GM03348 (cell line): ENCODE data around the gene CDH4.

Experiments used
- DNase-seq: peaks from one replicate; pipeline ENCODE4 v3.0.0; 2012; ENCODE audit warnings: low spot score

The CDH4 gene

GRCh38 chr20:61753987-61754956 lies 502.2 kb downstream of the CDH4 start:
- no peak for DNase-seq

DNA sequence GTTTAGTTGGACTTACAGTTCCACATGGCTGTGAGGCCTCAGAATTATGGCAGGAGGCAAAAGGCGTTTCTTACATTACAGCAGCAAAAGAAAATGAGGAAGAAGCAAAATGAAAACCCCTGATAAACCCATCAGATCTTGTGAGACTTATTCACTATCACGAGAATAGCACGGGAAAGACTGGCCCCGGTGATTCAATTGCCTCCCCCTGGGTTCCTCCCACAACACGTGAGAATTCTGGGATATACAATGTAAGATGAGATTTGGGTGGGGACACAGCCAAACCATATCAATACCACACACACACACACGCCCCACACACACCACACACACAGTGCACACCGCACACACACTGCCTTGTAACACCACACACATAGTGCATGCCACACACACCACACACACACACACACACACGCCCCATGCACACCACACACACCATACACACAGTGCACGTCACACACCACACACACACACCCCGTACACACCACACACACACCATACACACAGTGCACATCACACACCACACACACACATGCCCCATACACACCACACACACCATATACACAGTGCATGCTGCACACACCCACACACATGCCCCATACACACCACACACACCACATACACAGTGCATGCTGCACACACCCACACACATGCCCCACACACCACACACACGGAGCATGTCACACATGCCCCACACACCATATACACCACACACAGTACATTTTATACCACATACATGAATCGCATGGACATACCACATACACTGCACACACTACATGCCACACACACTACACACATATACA lies 503.1 kb downstream of the CDH4 start:
- DNase-seq: no peak

DNA sequence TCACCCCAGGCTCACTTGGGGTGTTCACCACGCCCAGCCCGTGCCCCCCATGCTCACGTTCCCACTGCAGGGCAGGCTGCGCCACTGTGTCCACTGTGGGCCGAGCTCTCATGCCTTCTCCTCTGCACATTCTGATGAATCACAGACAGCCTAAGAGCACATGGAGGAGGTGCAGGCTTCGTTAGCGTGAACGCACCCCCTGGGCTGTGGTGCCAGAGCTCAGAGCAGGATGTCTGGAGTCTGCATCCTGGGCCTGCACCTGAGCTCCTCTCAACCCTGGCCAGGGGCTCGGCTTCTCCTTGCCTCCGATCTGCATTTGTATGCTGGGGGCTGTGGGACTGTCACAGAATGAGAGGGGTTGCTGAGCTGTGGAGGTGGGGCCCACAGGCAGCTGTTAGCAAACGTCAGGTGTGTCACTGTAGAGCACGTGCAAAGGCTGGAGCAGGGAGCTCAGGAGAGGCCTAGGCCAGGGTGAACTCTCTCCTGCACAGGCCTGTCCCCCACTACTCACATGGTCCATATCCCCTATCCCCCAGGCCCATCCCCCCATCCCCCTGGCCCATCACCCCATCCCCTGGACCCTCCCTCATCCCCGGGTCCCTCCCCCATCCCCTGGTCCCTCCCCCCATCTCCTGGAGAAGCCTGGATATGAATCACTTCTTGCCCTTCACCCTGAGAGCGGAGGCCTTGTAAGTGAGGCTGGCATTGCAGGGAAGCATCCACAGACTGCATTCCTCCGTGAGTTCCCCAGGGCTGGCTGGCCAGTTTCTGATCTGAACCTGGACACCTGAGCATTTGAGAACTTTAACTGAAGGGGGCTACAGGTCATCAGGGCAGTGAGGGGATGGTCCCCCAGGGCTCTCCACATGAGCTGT lies 504.1 kb downstream of the CDH4 start:
- no peak for DNase-seq

GRCh38 chr20:61756966-61757677 lies 505.1 kb downstream of the CDH4 start:
- no peak for DNase-seq

DNA sequence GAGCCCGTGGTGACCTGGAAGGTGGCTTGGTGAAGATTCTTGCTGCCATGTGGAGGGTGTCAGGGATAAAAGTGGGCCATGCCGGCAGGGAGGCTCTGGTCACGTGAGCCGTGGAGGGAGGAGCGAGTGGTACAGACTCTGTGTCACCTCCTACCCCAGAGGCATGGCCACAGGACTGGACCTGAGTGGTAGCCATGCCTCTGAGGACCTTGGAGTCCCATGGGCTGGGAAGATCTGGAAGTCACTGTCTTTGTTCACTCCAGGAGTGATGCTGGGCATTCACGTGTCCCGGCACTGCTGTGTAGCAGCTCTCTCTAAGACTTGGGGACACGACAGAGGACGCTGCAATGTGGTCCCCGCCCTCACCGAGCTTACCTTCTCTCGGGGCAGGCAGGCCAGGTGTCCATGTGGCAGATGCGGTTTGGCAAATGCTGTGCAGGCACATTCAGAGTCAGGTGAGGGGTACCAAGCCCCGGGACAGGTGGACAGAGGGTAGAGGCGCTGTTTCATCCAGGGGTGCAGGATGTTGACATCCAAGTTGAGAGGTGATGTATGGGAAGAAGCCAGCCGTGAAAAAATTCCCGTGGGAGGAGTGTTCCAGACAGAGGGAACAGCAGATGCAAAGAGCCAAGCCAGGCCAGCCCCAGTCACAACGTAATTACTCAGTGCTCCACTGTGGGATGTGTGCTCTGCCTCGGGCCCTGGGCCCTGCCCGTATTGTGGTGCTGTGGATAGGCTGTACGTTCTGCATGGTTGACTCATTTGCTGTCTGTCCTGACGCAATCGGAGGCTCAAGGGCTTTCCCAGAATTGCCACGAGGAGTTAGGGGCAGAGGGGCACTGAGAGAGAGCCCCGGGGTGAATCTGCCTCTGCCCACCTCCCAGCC lies 505.9 kb downstream of the CDH4 start:
- DNase-seq: peak; percentile 83

DNA sequence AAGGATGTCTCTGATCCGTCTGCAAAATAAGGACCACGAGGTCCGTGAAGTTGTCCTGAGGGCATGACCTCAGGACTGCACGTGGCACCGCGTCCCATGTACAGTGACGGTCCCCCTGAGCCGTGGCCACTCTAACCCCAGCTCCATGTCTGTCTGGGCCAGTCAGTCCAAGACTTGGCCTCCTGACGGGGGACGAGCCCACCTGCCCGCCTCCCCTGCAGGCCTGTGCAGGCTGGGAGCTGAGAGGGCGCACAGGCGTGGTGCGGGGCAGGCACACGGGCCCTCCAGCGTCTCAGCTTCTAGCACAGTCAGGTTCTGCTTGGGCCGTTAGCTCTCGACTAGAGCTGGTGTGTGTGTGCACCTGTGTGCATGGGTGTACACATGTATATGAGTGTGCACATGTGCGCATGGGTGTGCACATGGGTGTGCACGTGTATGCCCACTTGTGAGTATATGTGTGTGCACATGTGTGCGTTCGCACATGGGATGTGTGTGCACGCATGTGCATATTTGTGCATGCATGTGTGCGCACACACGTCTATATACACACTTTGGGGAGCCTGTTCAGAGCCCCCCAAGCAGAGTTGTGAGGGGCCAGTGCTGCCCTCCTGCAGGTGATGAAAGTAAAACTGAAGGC lies 506.6 kb downstream of the CDH4 start:
- no peak for DNase-seq

GRCh38 chr20:61759286-61760065 lies 507.4 kb downstream of the CDH4 start:
- no peak for DNase-seq

DNA sequence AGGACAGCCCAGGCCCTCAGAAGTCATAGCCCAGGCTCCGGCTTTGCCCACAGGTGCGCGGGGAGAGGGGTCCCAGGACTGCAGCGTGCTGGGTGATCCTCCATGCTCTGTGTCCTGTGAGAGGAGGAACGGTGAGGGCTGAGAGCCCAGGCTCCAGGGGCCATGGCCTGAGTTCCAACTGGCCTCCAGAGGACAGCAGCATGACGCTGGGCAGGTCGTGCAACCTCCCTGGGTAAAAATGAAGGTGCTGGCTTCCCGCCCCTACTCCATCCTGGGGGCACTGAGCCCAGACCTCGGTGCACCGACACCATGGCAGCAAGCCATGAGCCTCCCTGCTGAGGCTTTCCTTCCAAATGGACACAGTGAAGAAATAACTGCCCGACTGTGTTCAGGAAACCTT lies 508.3 kb downstream of the CDH4 start:
- DNase-seq: no peak

GRCh38 chr20:61760731-61761130 lies 508.7 kb downstream of the CDH4 start:
- no peak for DNase-seq

GRCh38 chr20:61761453-61762166 lies 509.5 kb downstream of the CDH4 start:
- no peak for DNase-seq

GRCh38 chr20:61762167-61762710 lies 510.2 kb downstream of the CDH4 start:
- peak; percentile 37 for DNase-seq

DNA sequence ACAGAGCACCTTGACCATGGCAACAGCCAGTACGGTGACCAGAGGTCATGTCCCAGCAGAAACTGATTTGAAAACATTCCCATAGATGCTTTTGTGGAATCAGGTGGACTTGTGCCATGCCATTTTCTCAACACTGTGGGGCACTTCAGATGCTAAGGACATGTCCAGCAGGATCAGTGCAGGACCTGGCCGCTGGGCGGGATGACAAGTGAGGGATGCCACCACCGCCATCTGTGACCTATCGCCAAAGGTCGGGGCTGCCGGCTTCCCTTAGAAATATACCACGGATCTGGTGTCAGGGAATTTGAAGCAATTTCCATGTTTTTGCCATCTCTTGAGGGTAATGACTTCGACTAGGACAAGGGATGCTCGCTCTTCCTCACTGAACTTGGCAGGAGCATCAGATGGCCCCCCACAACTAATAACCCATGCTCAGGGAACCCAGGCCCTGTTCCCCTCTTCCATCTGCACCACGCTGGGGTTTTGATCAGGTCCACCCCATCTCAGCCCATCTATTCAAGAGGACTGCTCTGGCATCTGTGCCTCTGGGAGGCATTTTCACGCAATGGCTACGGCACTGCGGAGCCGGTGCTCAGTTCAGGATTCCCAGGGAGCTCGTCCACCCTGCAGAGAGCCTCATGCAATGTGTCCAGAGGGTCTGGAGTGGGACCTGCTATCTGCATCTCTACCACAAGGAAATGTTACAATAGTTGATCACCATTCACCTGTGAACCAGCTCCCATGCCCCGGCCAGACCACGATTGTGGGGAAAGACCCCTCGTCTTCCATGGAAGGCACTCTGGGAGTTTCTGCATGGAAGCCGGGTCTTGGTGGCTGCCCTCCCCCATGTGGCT lies 511.1 kb downstream of the CDH4 start:
- no peak for DNase-seq

DNA sequence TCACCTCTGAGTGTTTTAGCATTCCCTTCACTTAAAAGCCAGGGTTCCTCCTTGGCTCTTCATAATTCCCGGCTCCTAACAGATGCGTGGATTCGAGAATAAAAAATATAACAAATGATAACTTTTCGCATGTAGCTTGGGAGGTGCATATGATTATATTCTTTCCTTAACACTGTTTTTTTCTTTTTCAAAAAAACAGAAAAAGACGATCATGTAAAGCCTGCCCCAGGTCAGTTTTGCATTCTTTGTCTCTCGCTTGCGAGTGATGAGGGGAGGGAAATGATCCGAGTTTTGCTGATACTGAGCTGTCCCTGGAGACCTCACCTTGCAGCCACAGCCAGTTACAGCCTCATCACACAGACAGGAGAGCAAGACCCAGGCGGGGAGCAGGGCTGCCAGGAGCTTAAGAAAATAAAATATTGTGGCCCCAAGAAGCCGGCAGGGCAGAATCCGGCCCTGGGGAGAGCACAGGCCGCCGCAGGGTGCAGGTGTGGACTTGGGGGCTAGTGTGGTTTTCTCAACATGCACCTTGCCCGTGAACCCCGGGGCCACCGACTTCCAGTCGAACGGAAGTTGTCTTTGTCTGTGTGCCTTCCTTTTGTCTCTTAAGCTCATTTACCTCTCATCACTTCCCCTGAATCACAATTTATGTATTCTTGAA lies 511.8 kb downstream of the CDH4 start:
- no peak for DNase-seq

GRCh38 chr20:61764471-61765025 lies 512.5 kb downstream of the CDH4 start:
- no peak for DNase-seq

DNA sequence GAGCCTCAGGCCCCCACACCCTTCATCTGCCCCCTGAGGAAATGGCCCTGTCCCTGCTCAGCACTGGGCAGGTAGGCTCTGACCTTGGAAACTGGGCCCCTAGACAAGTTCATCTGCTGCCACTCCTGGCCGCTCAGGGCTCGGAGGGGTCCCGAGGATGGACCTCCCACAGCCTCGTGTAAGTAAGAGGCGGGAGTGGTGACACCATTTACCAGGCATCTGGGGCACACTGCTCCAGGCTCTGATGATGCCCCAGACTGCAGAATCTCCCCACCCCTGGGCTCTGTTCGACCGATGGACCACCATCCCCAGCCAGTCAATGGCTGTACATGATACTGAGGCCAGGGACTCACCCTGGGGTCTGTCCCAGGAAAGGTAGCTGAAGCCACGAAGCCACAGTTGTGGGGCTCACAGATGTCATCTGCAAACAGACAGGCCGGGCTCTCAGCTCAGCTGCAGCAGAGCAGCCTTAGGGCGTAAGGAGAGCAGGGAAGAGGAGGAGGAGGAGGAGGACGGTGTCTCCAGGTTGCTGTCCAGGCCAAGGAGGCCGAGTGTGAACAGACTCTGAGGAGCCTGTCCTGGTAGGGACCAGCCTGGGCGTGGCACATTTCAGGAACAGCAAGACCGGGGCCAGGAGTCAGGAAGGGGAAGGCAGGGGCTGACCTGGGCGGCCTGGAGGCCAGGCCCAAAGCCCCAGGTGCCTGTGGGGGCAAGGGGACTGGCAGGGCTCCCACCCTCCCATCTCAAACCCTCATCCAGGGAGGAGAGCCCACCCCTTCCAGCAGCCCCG lies 513.2 kb downstream of the CDH4 start:
- DNase-seq: no peak
